ENCODE results near the gene MCC.

GRCh38 chr5:113357696-113358476, 130.4 kb downstream of the MCC start:
- TF ChIP-seq, protein P1, sequence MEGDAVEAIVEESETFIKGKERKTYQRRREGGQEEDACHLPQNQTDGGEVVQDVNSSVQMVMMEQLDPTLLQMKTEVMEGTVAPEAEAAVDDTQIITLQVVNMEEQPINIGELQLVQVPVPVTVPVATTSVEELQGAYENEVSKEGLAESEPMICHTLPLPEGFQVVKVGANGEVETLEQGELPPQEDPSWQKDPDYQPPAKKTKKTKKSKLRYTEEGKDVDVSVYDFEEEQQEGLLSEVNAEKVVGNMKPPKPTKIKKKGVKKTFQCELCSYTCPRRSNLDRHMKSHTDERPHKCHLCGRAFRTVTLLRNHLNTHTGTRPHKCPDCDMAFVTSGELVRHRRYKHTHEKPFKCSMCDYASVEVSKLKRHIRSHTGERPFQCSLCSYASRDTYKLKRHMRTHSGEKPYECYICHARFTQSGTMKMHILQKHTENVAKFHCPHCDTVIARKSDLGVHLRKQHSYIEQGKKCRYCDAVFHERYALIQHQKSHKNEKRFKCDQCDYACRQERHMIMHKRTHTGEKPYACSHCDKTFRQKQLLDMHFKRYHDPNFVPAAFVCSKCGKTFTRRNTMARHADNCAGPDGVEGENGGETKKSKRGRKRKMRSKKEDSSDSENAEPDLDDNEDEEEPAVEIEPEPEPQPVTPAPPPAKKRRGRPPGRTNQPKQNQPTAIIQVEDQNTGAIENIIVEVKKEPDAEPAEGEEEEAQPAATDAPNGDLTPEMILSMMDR (IDR thresholded peaks at IDR 0.05), result no peak
- TF ChIP-seq POLR2A (IDR thresholded peaks at IDR 0.05) (no peak), POLR2AphosphoS5 (IDR thresholded peaks at IDR 0.05) (no peak), EP300 (IDR thresholded peaks at IDR 0.05) (no peak)

All from upper lobe of left lung (tissue), 4 donors.